SK-N-SH (cell line): Measurements from ENCODE around the gene CCL21. TPM values are rescaled to one million over a fixed set of nuclear protein-coding genes. Genes with fewer than 3 reads are reported as not detected.

Experiments used
- CTCF ChIA-PET: fragments of 300-600, 350-600 bp; formaldehyde crosslinking; extraction: SDS; loops from one replicate; lab custom pipeline; 2021; lab: Yijun Ruan, JAX
- POLR2A ChIA-PET: fragments of 350-600 bp; sonication (Branson Sonifier 250); formaldehyde crosslinking; extraction: SDS; loops from one replicate; lab custom pipeline; 2020; ENCODE audit warnings: antibody characterized with exemption, inconsistent platforms; lab: Yijun Ruan, JAX
- DNase-seq: peaks from one replicate; pipeline ENCODE4 v3.0.0; 2012
- H2AFZ ChIP-seq: fragments of 200-600 bp; sonication (generic); 2 replicates; pipeline ENCODE4 v1.8.1; 2016; ENCODE audit warnings: antibody characterized with exemption, mild to moderate bottlenecking, low read depth
- H3F3A ChIP-seq: fragments of 200-600 bp; sonication (generic); replicated peaks from 2 replicates; pipeline ENCODE3; 2016; ENCODE audit warnings: antibody characterized with exemption, mild to moderate bottlenecking; ENCODE audit not compliant: insufficient read depth
- H3K27ac ChIP-seq, 2 experiments: fragments of 200-500 bp in 1 of 2; fragments of 200-600 bp in 1 of 2; sonication (Bioruptor generic) in 1 of 2; sonication (generic), shearing (Covaris generic) in 1 of 2; 2 replicates each; pipeline versions ENCODE4 v1.5.1 to v1.6.1; 2014 to 2016; ENCODE audit warnings: low read depth in 2 of 2, inconsistent platforms in 1 of 2, low read length in 1 of 2, mild to moderate bottlenecking in 1 of 2, mixed read lengths in 1 of 2
- H3K27me3 ChIP-seq: fragments of 200-600 bp; sonication (generic), shearing (Covaris generic); 2 replicates; pipeline ENCODE4 v1.6.1; 2016; ENCODE audit warnings: mixed run types; ENCODE audit not compliant: insufficient read depth
- H3K36me3 ChIP-seq, 2 experiments: fragments of 200-500 bp in 1 of 2; fragments of 200-600 bp in 1 of 2; sonication (Bioruptor generic) in 1 of 2; sonication (generic) in 1 of 2; replicated peaks in 1 of 2; 2 replicates each; pipeline versions ENCODE3 to v1.5.1; 2014 to 2016; ENCODE audit warnings: low read length in 1 of 2, mild to moderate bottlenecking in 1 of 2; ENCODE audit not compliant: insufficient read depth in 2 of 2, control insufficient read depth in 1 of 2
- H3K4me1 ChIP-seq, 2 experiments: fragments of 200-500 bp in 1 of 2; fragments of 200-600 bp in 1 of 2; sonication (Bioruptor generic) in 1 of 2; sonication (generic), shearing (Covaris generic) in 1 of 2; 2 replicates each; pipeline versions ENCODE4 v1.5.1 to v1.6.1; 2014 to 2016; ENCODE audit warnings: low read depth in 1 of 2, low read length in 1 of 2, mixed run types in 1 of 2; ENCODE audit not compliant: insufficient read depth in 2 of 2, control insufficient read depth in 1 of 2
- H3K4me2 ChIP-seq: fragments of 200-600 bp; sonication (generic), shearing (Covaris generic); 2 replicates; pipeline ENCODE4 v1.6.1; 2017; ENCODE audit warnings: mixed run types
- H3K4me3 ChIP-seq, 2 experiments: fragments of 200-500 bp in 1 of 2; fragments of 200-600 bp in 1 of 2; sonication (Bioruptor generic) in 1 of 2; sonication (generic), shearing (Covaris generic) in 1 of 2; 2 replicates each; pipeline versions ENCODE4 v1.5.1 to v1.8.1; 2014 to 2016; ENCODE audit warnings: low read depth in 2 of 2, inconsistent platforms in 1 of 2, low read length in 1 of 2, mild to moderate bottlenecking in 1 of 2, mixed read lengths in 1 of 2, moderate library complexity in 1 of 2
- H3K79me2 ChIP-seq: fragments of 200-600 bp; sonication (generic); 2 replicates; pipeline ENCODE4 v1.8.1; 2017; ENCODE audit warnings: mild to moderate bottlenecking; ENCODE audit not compliant: insufficient read depth
- H3K9ac ChIP-seq: fragments of 200-600 bp; sonication (generic); 2 replicates; pipeline ENCODE4 v1.6.1; 2017; ENCODE audit warnings: mixed run types
- H3K9me2 ChIP-seq: fragments of 200-600 bp; sonication (generic); 2 replicates; pipeline ENCODE4 v1.6.1; 2017; ENCODE audit warnings: mixed run types
- H3K9me3 ChIP-seq: fragments of 200-600 bp; sonication (generic); 2 replicates; pipeline ENCODE4 v1.6.1; 2017; ENCODE audit warnings: mixed run types, mild to moderate bottlenecking, moderate library complexity
- H4K20me1 ChIP-seq: fragments of 200-600 bp; sonication (generic); 2 replicates; pipeline ENCODE4 v1.6.1; 2017; ENCODE audit warnings: mild to moderate bottlenecking, mixed run types; ENCODE audit not compliant: insufficient read depth
- CHD2 ChIP-seq: fragments of 150-350 bp; IDR thresholded peaks from 2 replicates; pipeline ENCODE4 v1.6.1; 2018; ENCODE audit warnings: low read length; ENCODE audit not compliant: partially characterized antibody
- ELF1 ChIP-seq: IDR thresholded peaks from 2 replicates; pipeline ENCODE4 v1.4.0; 2012
- GABPA ChIP-seq: IDR thresholded peaks from 2 replicates; pipeline ENCODE4 v1.4.0; 2012; ENCODE audit warnings: low read depth, mild to moderate bottlenecking
- GATA2 ChIP-seq: sonication (generic); formaldehyde crosslinking; IDR thresholded peaks from 2 replicates; pipeline ENCODE4 v1.5.0; 2020; ENCODE audit warnings: mild to moderate bottlenecking, missing genetic modification reagents
- IRF3 ChIP-seq: fragments of 150-350 bp; IDR thresholded peaks from 2 replicates; pipeline ENCODE4 v1.6.1; 2016; ENCODE audit warnings: mild to moderate bottlenecking, low read depth, low read length
- MAX ChIP-seq: IDR thresholded peaks from 2 replicates; pipeline ENCODE4 v1.4.0; 2012; ENCODE audit warnings: low read depth
- MEF2A ChIP-seq: IDR thresholded peaks from 2 replicates; pipeline ENCODE4 v1.4.0; 2012; ENCODE audit warnings: low read depth, borderline replicate concordance
- MXI1 ChIP-seq: IDR thresholded peaks from 2 replicates; pipeline ENCODE4 v1.6.1; 2012; ENCODE audit warnings: mild to moderate bottlenecking, low read depth, low read length, improper control_type of control experiment
- NRF1 ChIP-seq: IDR thresholded peaks from 2 replicates; pipeline ENCODE4 v1.6.1; 2012; ENCODE audit warnings: low read depth, mild to moderate bottlenecking, low read length
- POLR2AphosphoS5 ChIP-seq: IDR thresholded peaks from 2 replicates; pipeline ENCODE4 v1.6.1; 2012; ENCODE audit warnings: low read depth, low read length
- RCOR1 ChIP-seq: fragments of 150-350 bp; IDR thresholded peaks from 2 replicates; pipeline ENCODE4 v1.6.1; 2017; ENCODE audit warnings: antibody characterized with exemption, low read length
- REST ChIP-seq: IDR thresholded peaks from 2 replicates; pipeline ENCODE4 v1.6.1; 2012; ENCODE audit warnings: mild to moderate bottlenecking, low read depth, low read length, moderate library complexity
- RXRA ChIP-seq: IDR thresholded peaks from 2 replicates; pipeline ENCODE4 v1.4.0; 2012; ENCODE audit warnings: low read depth, mild to moderate bottlenecking, borderline replicate concordance
- SMC3 ChIP-seq: IDR thresholded peaks from 2 replicates; pipeline ENCODE4 v1.6.1; 2012; ENCODE audit warnings: low read depth, low read length, improper control_type of control experiment
- TAF1 ChIP-seq: IDR thresholded peaks from 2 replicates; pipeline ENCODE4 v1.6.1; 2012; ENCODE audit warnings: low read depth, mild to moderate bottlenecking, low read length, moderate library complexity, borderline replicate concordance
- TCF12 ChIP-seq: IDR thresholded peaks from 2 replicates; pipeline ENCODE4 v1.4.0; 2012
- TEAD4 ChIP-seq: IDR thresholded peaks from 2 replicates; pipeline ENCODE4 v1.4.0; 2012; ENCODE audit warnings: mild to moderate bottlenecking, borderline replicate concordance; ENCODE audit not compliant: insufficient read depth
- USF1 ChIP-seq: IDR thresholded peaks from 2 replicates; pipeline ENCODE4 v1.4.0; 2012; ENCODE audit warnings: low read depth, borderline replicate concordance
- YY1 ChIP-seq: IDR thresholded peaks from 2 replicates; pipeline ENCODE4 v1.4.0; 2012; ENCODE audit warnings: low read depth, mild to moderate bottlenecking
- ZBTB33 ChIP-seq: IDR thresholded peaks from 2 replicates; pipeline ENCODE4 v1.4.0; 2012; ENCODE audit warnings: low read depth, borderline replicate concordance
- WGBS: methylation state at CpG from one replicate; pipeline ENCODE4 v1.1.6; 2017; ENCODE audit warnings: low lambda C conversion rate; 5-methylcytosine and 5-hydroxymethylcytosine counted together
- polyA plus RNA-seq, 3 experiments: library from polyadenylated mRNA; depleted of rRNA; stranded (reverse); fragments of >200 nt; gene quantifications; 2 replicates each; pipeline ENCODE4 v1.2.3, GENCODE V29; 2012
- TF ChIP-seq, protein P1 (sequence below): fragments of 200-600 bp; sonication (generic); IDR thresholded peaks from 2 replicates; pipeline ENCODE4 v1.6.1; 2017; ENCODE audit warnings: antibody characterized with exemption, mild to moderate bottlenecking, moderate library complexity

CCL21 gene
- polyA plus RNA-seq, 1 of the 3 experiments (the other 2 are of a cell fraction) = not detected

- peak overlapping the region; percentile 98 for H3K4me2 ChIP-seq
- peaks cover 20% of the 10 kb centered on the region; the same call in 1 of the 2 replicates for H3K79me2 ChIP-seq
- POLR2A ChIA-PET = interaction anchor here (0.7 to 1.6 kb wide), 5 partner anchors 11 to 28 kb away, joined by 3 to 10 read pairs (median 5); partner anchors contain the start of genes GALT and SIGMAR1
- no peaks in the 10 kb centered on the region for H3K9me2 ChIP-seq
- H3K27me3 ChIP-seq = no peaks in the 10 kb centered on the region
- WGBS = under 1% methylated on average over 26 of the region's 55 CpGs
- peak overlapping the region; percentile 94 for H2AFZ ChIP-seq
- peak overlapping the region; percentile 95 to 99 for H3K27ac ChIP-seq
- peaks cover 13% of the 10 kb centered on the region for H3F3A ChIP-seq
- DNase-seq = peak; percentile 96
- no peaks in the 10 kb centered on the region for H3K9me3 ChIP-seq
- peak overlapping the region; percentile 99 for H3K9ac ChIP-seq
- H3K4me1 ChIP-seq = peaks cover 8 to 12% of the 10 kb centered on the region in 2 experiments; a peak in 3 of 4 replicates
- peak overlapping the region; percentile 89 to 100 for H3K4me3 ChIP-seq
- no peaks in the 10 kb centered on the region for H4K20me1 ChIP-seq
- CTCF ChIA-PET = interaction anchor here (0.6 to 8.1 kb wide), 14 partner anchors 10 to 117 kb away, joined by 3 to 56 read pairs (median 4); partner anchors contain the start of genes CCL19, GALT, IL11RA and SIGMAR1
- peaks cover 0 to 2% of the 10 kb centered on the region in 2 experiments for H3K36me3 ChIP-seq
- peak; percentile 30 for TF ChIP-seq CHD2
- TF ChIP-seq, protein P1, sequence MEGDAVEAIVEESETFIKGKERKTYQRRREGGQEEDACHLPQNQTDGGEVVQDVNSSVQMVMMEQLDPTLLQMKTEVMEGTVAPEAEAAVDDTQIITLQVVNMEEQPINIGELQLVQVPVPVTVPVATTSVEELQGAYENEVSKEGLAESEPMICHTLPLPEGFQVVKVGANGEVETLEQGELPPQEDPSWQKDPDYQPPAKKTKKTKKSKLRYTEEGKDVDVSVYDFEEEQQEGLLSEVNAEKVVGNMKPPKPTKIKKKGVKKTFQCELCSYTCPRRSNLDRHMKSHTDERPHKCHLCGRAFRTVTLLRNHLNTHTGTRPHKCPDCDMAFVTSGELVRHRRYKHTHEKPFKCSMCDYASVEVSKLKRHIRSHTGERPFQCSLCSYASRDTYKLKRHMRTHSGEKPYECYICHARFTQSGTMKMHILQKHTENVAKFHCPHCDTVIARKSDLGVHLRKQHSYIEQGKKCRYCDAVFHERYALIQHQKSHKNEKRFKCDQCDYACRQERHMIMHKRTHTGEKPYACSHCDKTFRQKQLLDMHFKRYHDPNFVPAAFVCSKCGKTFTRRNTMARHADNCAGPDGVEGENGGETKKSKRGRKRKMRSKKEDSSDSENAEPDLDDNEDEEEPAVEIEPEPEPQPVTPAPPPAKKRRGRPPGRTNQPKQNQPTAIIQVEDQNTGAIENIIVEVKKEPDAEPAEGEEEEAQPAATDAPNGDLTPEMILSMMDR = no peak
- TF ChIP-seq REST = no peak
- no peak for TF ChIP-seq IRF3
- no peak for TF ChIP-seq RCOR1
- TF ChIP-seq USF1 = 0 out of 2 replicates have a peak, but pooled peaks have one; percentile 11
- peak; percentile 86 for TF ChIP-seq POLR2AphosphoS5
- TF ChIP-seq YY1 = no peak
- peak; percentile 32; the same call in 1 of the 2 replicates for TF ChIP-seq TAF1
- TF ChIP-seq SMC3 = no peak
- peak; percentile 54; the same call in 1 of the 2 replicates for TF ChIP-seq NRF1
- 0 out of 2 replicates have a peak, but pooled peaks have one; percentile 9 for TF ChIP-seq MXI1
- TF ChIP-seq GABPA = peak; percentile 81
- no peak for TF ChIP-seq ZBTB33
- TF ChIP-seq TCF12 = no peak
- 0 out of 2 replicates have a peak, but pooled peaks have one; percentile 18 for TF ChIP-seq ELF1
- TF ChIP-seq MAX = peak; percentile 36; the same call in 1 of the 2 replicates
- TF ChIP-seq MEF2A = no peak
- no peak for TF ChIP-seq RXRA
- TF ChIP-seq TEAD4 = no peak
- no peak for TF ChIP-seq GATA2 (CRISPR knock-in tag)
These were observed 44.3 kb downstream of the CCL21 start for GRCh38 chr9:34665381-34666250.
